Mammary epithelial cell (primary cell): ENCODE data around the gene SURF6.

ENCODE experiments used
- EZH2 ChIP-seq: IDR thresholded peaks from 2 replicates; pipeline ENCODE4 v1.6.1; 2012; ENCODE audit warnings: low read length, inconsistent platforms, borderline replicate concordance
- TF ChIP-seq, protein P1 (sequence below), 2 donors: IDR thresholded peaks in 1 of 2; conservative IDR thresholded peaks in 1 of 2; 2 replicates each; pipeline ENCODE4 v1.5.1; 2011 to 2012; ENCODE audit warnings: inconsistent platforms in 2 of 2, low read length in 2 of 2, mild to moderate bottlenecking in 2 of 2, control low read depth in 1 of 2, low read depth in 1 of 2; ENCODE audit not compliant: insufficient read depth in 1 of 2; ENCODE audit errors: extremely low read depth in 1 of 2

DNA sequence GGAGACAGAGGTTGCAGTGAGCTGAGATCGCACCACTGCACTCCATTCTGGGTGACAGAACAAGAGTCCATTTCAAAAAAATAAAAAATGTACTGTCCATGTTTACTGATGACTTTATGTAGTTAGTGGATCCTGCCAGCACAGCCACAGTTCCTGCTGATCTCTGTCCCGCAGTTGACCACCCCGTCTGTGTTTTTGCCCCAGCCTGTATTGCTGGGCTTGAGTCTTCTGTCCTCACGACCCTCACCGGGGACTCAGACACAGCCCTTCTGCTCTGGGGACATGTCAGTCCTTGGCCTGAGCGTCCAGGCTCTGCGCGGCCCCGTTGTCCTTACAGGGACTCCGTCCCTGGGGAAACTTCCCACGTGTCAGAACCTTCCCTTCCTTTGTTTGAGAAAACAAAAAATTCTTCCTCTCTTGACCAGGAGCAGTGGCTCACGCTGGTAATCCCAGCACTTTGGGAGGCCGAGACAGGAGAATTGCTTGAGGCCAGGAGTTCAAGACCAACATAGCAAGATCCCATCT, 14.5 kb downstream of the SURF6 start:
- TF ChIP-seq, protein P1, sequence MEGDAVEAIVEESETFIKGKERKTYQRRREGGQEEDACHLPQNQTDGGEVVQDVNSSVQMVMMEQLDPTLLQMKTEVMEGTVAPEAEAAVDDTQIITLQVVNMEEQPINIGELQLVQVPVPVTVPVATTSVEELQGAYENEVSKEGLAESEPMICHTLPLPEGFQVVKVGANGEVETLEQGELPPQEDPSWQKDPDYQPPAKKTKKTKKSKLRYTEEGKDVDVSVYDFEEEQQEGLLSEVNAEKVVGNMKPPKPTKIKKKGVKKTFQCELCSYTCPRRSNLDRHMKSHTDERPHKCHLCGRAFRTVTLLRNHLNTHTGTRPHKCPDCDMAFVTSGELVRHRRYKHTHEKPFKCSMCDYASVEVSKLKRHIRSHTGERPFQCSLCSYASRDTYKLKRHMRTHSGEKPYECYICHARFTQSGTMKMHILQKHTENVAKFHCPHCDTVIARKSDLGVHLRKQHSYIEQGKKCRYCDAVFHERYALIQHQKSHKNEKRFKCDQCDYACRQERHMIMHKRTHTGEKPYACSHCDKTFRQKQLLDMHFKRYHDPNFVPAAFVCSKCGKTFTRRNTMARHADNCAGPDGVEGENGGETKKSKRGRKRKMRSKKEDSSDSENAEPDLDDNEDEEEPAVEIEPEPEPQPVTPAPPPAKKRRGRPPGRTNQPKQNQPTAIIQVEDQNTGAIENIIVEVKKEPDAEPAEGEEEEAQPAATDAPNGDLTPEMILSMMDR (conservative IDR thresholded peaks at IDR 0.05 in 1 of 2, IDR thresholded peaks at IDR 0.05 in 1 of 2; ENCODE audit: extremely low read depth in 1 of 2, insufficient read depth in 1 of 2, low read depth in 1 of 2, low read length in 2 of 2), result no peak
- no peak for TF ChIP-seq EZH2
